ENCODE data around the gene SLC33A1.

- TF ChIP-seq, protein P1, sequence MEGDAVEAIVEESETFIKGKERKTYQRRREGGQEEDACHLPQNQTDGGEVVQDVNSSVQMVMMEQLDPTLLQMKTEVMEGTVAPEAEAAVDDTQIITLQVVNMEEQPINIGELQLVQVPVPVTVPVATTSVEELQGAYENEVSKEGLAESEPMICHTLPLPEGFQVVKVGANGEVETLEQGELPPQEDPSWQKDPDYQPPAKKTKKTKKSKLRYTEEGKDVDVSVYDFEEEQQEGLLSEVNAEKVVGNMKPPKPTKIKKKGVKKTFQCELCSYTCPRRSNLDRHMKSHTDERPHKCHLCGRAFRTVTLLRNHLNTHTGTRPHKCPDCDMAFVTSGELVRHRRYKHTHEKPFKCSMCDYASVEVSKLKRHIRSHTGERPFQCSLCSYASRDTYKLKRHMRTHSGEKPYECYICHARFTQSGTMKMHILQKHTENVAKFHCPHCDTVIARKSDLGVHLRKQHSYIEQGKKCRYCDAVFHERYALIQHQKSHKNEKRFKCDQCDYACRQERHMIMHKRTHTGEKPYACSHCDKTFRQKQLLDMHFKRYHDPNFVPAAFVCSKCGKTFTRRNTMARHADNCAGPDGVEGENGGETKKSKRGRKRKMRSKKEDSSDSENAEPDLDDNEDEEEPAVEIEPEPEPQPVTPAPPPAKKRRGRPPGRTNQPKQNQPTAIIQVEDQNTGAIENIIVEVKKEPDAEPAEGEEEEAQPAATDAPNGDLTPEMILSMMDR (conservative IDR thresholded peaks at IDR 0.05), result no peak
- TF ChIP-seq EZH2 (IDR thresholded peaks at IDR 0.05; ENCODE audit: low read depth), result no peak
Observed at GRCh38 chr3:155869691-155870090, 15.5 kb upstream of the SLC33A1 start.

All from PC-9 (cell line).